ENCODE measurements around the gene BGLAP.

GRCh38 chr1:156241311-156241811 lies 623 bp upstream of the BGLAP start:
- TF ChIP-seq CTCF (IDR thresholded peaks at IDR 0.05) (no peak), POLR2A (IDR thresholded peaks at IDR 0.05) (no peak)

Measured in body of pancreas (tissue), 4 donors.